GM21737 (cell line): ENCODE data around the gene SLC39A8.

Experiments used
- ATAC-seq: cut with Tn5 transposase; IDR thresholded peaks from one replicate; pipeline ENCODE4 v1.9.1; 2021; ENCODE audit warnings: mild to moderate bottlenecking, moderate library complexity; ENCODE audit not compliant: unreplicated experiment

SLC39A8 gene

GRCh38 chr4:102341201-102341600 lies 4.1 kb downstream of the SLC39A8 start:
- ATAC-seq = no peak

GRCh38 chr4:102339018-102339417 lies 6.3 kb downstream of the SLC39A8 start:
- ATAC-seq = no peak

GRCh38 chr4:102338405-102338804 lies 6.9 kb downstream of the SLC39A8 start:
- ATAC-seq = no peak

GRCh38 chr4:102335616-102336015 lies 9.7 kb downstream of the SLC39A8 start:
- no peak for ATAC-seq

GRCh38 chr4:102334624-102335023 lies 10.7 kb downstream of the SLC39A8 start:
- ATAC-seq = no peak

- ATAC-seq = no peak
Observed at GRCh38 chr4:102333787-102334186, 11.5 kb downstream of the SLC39A8 start.

GRCh38 chr4:102328045-102328444 lies 17.2 kb downstream of the SLC39A8 start:
- no peak for ATAC-seq

- no peak for ATAC-seq
Observed at GRCh38 chr4:102326951-102327350, 18.3 kb downstream of the SLC39A8 start.

GRCh38 chr4:102324730-102325129 lies 20.6 kb downstream of the SLC39A8 start:
- no peak for ATAC-seq

- ATAC-seq = no peak
Observed at GRCh38 chr4:102322736-102323135, 22.5 kb downstream of the SLC39A8 start.

GRCh38 chr4:102321260-102321995 lies 23.9 kb downstream of the SLC39A8 start:
- peak; percentile 83 for ATAC-seq

- ATAC-seq = no peak
Observed at GRCh38 chr4:102319594-102319993, 25.7 kb downstream of the SLC39A8 start.

- no peak for ATAC-seq
Observed at GRCh38 chr4:102318526-102318925, 26.8 kb downstream of the SLC39A8 start.

GRCh38 chr4:102318105-102318504 lies 27.2 kb downstream of the SLC39A8 start:
- ATAC-seq = no peak

GRCh38 chr4:102317459-102317858 lies 27.8 kb downstream of the SLC39A8 start:
- ATAC-seq = no peak

- no peak for ATAC-seq
Observed at GRCh38 chr4:102316585-102316984, 28.7 kb downstream of the SLC39A8 start.

GRCh38 chr4:102315532-102315931 lies 29.8 kb downstream of the SLC39A8 start:
- ATAC-seq = no peak

- no peak for ATAC-seq
Observed at GRCh38 chr4:102312417-102312816, 32.9 kb downstream of the SLC39A8 start.

- ATAC-seq = no peak
Observed at GRCh38 chr4:102311912-102312311, 33.4 kb downstream of the SLC39A8 start.

- no peak for ATAC-seq
Observed at GRCh38 chr4:102311407-102311806, 33.9 kb downstream of the SLC39A8 start.

- no peak for ATAC-seq
Observed at GRCh38 chr4:102308032-102308799, 37.1 kb downstream of the SLC39A8 start.

- ATAC-seq = no peak
Observed at GRCh38 chr4:102305666-102306065, 39.6 kb downstream of the SLC39A8 start.
